Measurements from ENCODE around the gene CEP89. TPM values are rescaled to one million over a fixed set of nuclear protein-coding genes. Genes with fewer than 3 reads are reported as not detected.

The CEP89 gene
- total RNA-seq, 4 donors from 2014 or later: 11.7 to 22.5 (median 17.5) TPM

DNA sequence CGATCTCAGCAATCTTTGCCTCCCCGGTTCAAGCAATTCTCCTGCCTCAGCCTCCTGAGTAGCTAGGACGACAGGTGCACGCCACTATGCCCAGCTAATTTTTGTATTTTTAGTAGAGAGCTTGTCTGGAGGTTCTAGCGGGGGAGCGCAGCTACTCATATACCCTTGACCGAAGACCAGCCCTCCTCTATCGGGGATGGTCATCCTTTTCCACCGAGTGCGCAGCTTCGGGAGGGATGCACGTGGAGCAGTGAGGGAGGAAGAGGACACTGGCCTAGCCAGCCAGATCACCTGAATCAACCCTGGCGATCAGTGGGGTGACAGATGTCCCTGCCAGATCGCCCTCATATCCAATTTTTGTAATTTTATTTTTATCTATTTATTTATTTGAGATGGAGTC is 109.0 kb downstream of the CEP89 start:
- DNase-seq (ENCODE audit: low spot score in 2 of 2): peak in 1 of 2 donors; percentile 73
- H3K4me3 ChIP-seq: no peak overlapping the region
- WGBS: 93% methylated on average over 14 of the region's 14 CpGs
- H3K9me3 ChIP-seq: no peaks in the 10 kb centered on the region
- no peaks in the 10 kb centered on the region for H3K27me3 ChIP-seq
- no peak overlapping the region for H3K27ac ChIP-seq
- no peaks in the 10 kb centered on the region for H3K36me3 ChIP-seq
- TF ChIP-seq, protein P1, sequence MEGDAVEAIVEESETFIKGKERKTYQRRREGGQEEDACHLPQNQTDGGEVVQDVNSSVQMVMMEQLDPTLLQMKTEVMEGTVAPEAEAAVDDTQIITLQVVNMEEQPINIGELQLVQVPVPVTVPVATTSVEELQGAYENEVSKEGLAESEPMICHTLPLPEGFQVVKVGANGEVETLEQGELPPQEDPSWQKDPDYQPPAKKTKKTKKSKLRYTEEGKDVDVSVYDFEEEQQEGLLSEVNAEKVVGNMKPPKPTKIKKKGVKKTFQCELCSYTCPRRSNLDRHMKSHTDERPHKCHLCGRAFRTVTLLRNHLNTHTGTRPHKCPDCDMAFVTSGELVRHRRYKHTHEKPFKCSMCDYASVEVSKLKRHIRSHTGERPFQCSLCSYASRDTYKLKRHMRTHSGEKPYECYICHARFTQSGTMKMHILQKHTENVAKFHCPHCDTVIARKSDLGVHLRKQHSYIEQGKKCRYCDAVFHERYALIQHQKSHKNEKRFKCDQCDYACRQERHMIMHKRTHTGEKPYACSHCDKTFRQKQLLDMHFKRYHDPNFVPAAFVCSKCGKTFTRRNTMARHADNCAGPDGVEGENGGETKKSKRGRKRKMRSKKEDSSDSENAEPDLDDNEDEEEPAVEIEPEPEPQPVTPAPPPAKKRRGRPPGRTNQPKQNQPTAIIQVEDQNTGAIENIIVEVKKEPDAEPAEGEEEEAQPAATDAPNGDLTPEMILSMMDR (IDR thresholded peaks at IDR 0.05): no peak
- TF ChIP-seq POLR2AphosphoS5 (IDR thresholded peaks at IDR 0.05) (no peak), EP300 (IDR thresholded peaks at IDR 0.05) (no peak), POLR2A (IDR thresholded peaks at IDR 0.05) (no peak)
- no peaks in the 10 kb centered on the region for H3K4me1 ChIP-seq

DNA sequence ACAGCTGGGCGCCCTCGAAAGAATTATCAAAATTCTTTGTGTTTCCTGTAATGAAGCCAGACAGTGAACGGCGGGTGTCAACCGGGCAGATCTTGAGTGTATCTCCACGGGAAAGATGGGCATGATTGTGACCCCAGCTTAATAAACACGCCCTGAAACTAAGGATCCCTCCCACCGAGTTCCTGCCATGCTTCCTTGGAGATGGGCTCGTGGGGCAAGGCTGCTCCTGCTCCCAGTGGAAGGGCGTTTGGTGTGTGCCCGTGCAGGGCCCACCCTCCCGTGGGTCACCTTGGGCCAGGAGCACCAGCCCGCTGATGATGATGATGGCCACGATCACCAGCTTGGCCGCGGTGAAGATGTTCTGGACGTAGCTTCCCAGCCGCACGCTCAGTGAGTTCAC is 109.6 kb downstream of the CEP89 start:
- WGBS: 90% methylated on average over 19 of the region's 19 CpGs
- TF ChIP-seq, protein P1 (IDR thresholded peaks at IDR 0.05): no peak
- no peak for TF ChIP-seq POLR2A (IDR thresholded peaks at IDR 0.05)
- TF ChIP-seq EP300 (IDR thresholded peaks at IDR 0.05): no peak
- TF ChIP-seq POLR2AphosphoS5 (IDR thresholded peaks at IDR 0.05): no peak
- H3K36me3 ChIP-seq: no peaks in the 10 kb centered on the region
- H3K4me1 ChIP-seq: no peaks in the 10 kb centered on the region
- no peaks in the 10 kb centered on the region for H3K9me3 ChIP-seq
- no peak overlapping the region for H3K4me3 ChIP-seq
- peak in 1 of 2 donors; percentile 63 for DNase-seq (ENCODE audit: low spot score in 2 of 2)
- no peak overlapping the region for H3K27ac ChIP-seq
- H3K27me3 ChIP-seq: no peaks in the 10 kb centered on the region

DNA sequence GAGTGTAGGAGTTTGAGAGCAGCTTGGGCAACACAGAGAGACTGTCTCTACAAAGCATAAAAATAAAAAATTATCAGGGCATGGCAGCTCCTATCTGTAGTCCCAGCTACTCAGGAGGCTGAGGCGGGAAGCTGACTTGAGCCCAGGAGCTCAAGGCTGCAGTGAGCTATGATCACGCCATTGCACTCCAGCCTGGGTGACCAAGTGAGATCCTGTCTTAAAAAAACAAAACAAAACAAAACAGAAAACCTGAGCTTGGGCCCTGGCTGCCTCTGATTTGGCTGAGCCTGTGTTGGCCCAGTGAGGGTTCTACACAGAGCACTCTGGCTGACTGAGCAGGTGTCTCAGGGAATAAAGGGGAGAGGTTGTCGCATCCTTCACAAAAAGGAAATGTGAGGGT is 110.2 kb downstream of the CEP89 start:
- peak in 1 of 2 donors; percentile 48 for DNase-seq (ENCODE audit: low spot score in 2 of 2)
- Histone ChIP-seq H3K27me3 (no peaks in the 10 kb centered on the region), H3K4me1 (no peaks in the 10 kb centered on the region), H3K9me3 (no peaks in the 10 kb centered on the region), H3K36me3 (no peaks in the 10 kb centered on the region), H3K27ac (no peak overlapping the region), H3K4me3 (no peak overlapping the region)
- WGBS: 95% methylated on average over 3 of the region's 3 CpGs
- no peak for TF ChIP-seq POLR2A (IDR thresholded peaks at IDR 0.05)
- TF ChIP-seq POLR2AphosphoS5 (IDR thresholded peaks at IDR 0.05): no peak
- TF ChIP-seq EP300 (IDR thresholded peaks at IDR 0.05): no peak
- TF ChIP-seq, protein P1 (IDR thresholded peaks at IDR 0.05): no peak

DNA sequence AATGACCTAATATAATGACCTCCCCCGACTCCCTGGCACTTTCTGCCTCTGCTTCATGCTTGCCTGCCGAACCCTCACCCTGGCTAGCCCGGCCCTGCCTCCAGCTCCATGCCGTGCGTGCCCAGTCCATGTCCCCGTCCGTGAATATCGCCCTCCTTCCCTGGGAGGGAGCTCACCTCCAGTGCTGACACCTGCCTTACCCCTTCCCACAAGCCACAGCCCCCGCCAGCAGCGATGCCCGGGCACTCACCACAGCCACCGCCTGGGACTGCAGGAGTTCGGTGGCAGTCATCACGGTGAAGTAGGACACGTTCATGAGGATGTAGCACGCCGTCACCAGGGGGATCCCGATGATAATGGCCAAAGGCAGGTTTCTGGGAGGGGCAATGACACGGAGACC is 112.2 kb downstream of the CEP89 start:
- TF ChIP-seq, protein P1 (IDR thresholded peaks at IDR 0.05): no peak
- TF ChIP-seq EP300 (IDR thresholded peaks at IDR 0.05): no peak
- no peak for TF ChIP-seq POLR2AphosphoS5 (IDR thresholded peaks at IDR 0.05)
- TF ChIP-seq POLR2A (IDR thresholded peaks at IDR 0.05): no peak
- no peaks in the 10 kb centered on the region for H3K27me3 ChIP-seq
- H3K27ac ChIP-seq: no peak overlapping the region
- no peaks in the 10 kb centered on the region for H3K9me3 ChIP-seq
- 91% methylated on average over 19 of the region's 19 CpGs for WGBS
- DNase-seq (ENCODE audit: low spot score in 2 of 2): peak in 1 of 2 donors; percentile 75
- no peak overlapping the region for H3K4me3 ChIP-seq
- no peaks in the 10 kb centered on the region for H3K4me1 ChIP-seq
- no peaks in the 10 kb centered on the region for H3K36me3 ChIP-seq

DNA sequence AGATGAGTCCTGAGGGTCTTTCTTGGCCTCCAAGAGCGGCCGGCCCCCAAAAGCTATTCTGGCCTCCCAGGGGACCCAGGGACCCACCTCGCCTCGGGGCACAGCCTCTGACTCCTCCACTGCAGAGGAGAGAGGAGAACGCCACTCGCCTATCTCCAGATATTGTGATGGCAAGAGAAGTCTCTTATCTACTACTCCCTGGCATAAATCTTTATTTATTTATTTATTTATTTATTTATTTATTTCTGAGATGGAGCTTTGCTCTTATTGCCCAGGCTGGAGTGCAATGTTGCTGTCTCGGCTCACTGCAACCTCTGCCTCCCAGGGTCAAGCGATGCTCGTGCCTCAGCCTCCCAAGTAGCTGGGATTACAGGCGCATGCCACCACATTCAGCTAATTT is 113.2 kb downstream of the CEP89 start:
- H3K9me3 ChIP-seq: no peaks in the 10 kb centered on the region
- TF ChIP-seq POLR2AphosphoS5 (IDR thresholded peaks at IDR 0.05): no peak
- TF ChIP-seq, protein P1 (IDR thresholded peaks at IDR 0.05): no peak
- no peak for TF ChIP-seq EP300 (IDR thresholded peaks at IDR 0.05)
- no peak for TF ChIP-seq POLR2A (IDR thresholded peaks at IDR 0.05)
- peak in 1 of 2 donors; percentile 44 for DNase-seq (ENCODE audit: low spot score in 2 of 2)
- H3K36me3 ChIP-seq: no peaks in the 10 kb centered on the region
- no peaks in the 10 kb centered on the region for H3K27me3 ChIP-seq
- H3K4me1 ChIP-seq: no peaks in the 10 kb centered on the region
- no peak overlapping the region for H3K27ac ChIP-seq
- no peak overlapping the region for H3K4me3 ChIP-seq
- 88% methylated on average over 10 of the region's 10 CpGs for WGBS
